ENCODE data around the gene RIMS3. TPM values are rescaled to one million over a fixed set of nuclear protein-coding genes. Genes with fewer than 3 reads are reported as not detected.

Gene RIMS3
- total RNA-seq, 1 experiment from 2014 or later = 9.0 TPM

DNA sequence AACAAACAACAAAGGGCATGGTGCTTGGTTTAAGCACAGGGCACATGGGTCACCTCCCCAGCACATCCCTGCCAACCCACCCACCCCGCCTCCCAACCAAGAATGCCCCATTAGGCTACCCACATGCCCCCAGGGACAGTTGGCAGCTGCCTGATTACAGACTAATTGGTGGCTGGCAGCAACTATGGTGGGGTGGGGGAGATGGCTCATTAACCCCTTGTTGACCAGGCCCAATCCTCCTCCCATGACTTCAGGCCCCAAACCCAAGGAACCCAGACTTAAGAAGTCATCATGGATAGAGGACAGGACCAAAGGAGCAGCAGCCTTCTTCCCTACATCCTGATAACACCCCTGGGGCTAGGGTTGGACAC, 1.3 kb downstream of the RIMS3 start:
- no peaks in the 10 kb centered on the region for H3K36me3 ChIP-seq (ENCODE audit: control insufficient read depth in 1 of 2, insufficient read depth in 2 of 2, low read length in 2 of 2)
- no TSS peak for BruUV-seq (replicated peaks)
- H3K4me2 ChIP-seq (ENCODE audit: low read length) = no peak overlapping the region
- no peaks in the 10 kb centered on the region for H3K9me3 ChIP-seq (ENCODE audit: control insufficient read depth in 1 of 2, insufficient read depth in 1 of 2, low read depth in 1 of 2, low read length in 2 of 2)
- H2AFZ ChIP-seq (ENCODE audit: low read depth, low read length, poor library complexity, severe bottlenecking) = no peak overlapping the region
- peaks cover 9 to 44% of the 10 kb centered on the region in 2 experiments for H3K4me1 ChIP-seq (ENCODE audit: control insufficient read depth in 1 of 2, insufficient read depth in 2 of 2, low read length in 2 of 2)
- H3K27me3 ChIP-seq (ENCODE audit: insufficient read depth, low read length) = no peaks in the 10 kb centered on the region
- TF ChIP-seq ELF1 (IDR thresholded peaks at IDR 0.05; ENCODE audit: borderline replicate concordance, low read depth) = no peak
- no peak for TF ChIP-seq EZH2phosphoT487 (IDR thresholded peaks at IDR 0.05; ENCODE audit: borderline replicate concordance)
- no peak for TF ChIP-seq SRF (IDR thresholded peaks at IDR 0.05; ENCODE audit: low read depth)
- no peak for TF ChIP-seq POLR2AphosphoS5 (IDR thresholded peaks at IDR 0.05; ENCODE audit: low read depth, low read length)
- no peak for TF ChIP-seq TCF7L2 (IDR thresholded peaks at IDR 0.05; ENCODE audit: borderline replicate concordance, extremely low read depth, insufficient read depth, insufficient read length)
- TF ChIP-seq JUND (IDR thresholded peaks at IDR 0.05) = no peak
- TF ChIP-seq, protein P1, sequence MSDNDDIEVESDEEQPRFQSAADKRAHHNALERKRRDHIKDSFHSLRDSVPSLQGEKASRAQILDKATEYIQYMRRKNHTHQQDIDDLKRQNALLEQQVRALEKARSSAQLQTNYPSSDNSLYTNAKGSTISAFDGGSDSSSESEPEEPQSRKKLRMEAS (IDR thresholded peaks at IDR 0.05) = no peak
- TF ChIP-seq ZNF274 (IDR thresholded peaks at IDR 0.05; ENCODE audit: low read depth, low read length) = no peak
- TF ChIP-seq FOSL1 (IDR thresholded peaks at IDR 0.05; ENCODE audit: low read depth) = no peak
- no peak for TF ChIP-seq EGR1 (IDR thresholded peaks at IDR 0.05; ENCODE audit: low read depth)
- TF ChIP-seq, protein P2, sequence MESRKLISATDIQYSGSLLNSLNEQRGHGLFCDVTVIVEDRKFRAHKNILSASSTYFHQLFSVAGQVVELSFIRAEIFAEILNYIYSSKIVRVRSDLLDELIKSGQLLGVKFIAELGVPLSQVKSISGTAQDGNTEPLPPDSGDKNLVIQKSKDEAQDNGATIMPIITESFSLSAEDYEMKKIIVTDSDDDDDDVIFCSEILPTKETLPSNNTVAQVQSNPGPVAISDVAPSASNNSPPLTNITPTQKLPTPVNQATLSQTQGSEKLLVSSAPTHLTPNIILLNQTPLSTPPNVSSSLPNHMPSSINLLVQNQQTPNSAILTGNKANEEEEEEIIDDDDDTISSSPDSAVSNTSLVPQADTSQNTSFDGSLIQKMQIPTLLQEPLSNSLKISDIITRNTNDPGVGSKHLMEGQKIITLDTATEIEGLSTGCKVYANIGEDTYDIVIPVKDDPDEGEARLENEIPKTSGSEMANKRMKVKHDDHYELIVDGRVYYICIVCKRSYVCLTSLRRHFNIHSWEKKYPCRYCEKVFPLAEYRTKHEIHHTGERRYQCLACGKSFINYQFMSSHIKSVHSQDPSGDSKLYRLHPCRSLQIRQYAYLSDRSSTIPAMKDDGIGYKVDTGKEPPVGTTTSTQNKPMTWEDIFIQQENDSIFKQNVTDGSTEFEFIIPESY (IDR thresholded peaks at IDR 0.05; ENCODE audit: extremely low read depth, insufficient replicate concordance, low read length) = no peak
- TF ChIP-seq, protein P3, sequence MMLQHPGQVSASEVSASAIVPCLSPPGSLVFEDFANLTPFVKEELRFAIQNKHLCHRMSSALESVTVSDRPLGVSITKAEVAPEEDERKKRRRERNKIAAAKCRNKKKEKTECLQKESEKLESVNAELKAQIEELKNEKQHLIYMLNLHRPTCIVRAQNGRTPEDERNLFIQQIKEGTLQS (IDR thresholded peaks at IDR 0.05) = no peak
- TF ChIP-seq POLR2A (IDR thresholded peaks at IDR 0.05; ENCODE audit: borderline replicate concordance, extremely low read depth, insufficient read depth, insufficient read length) = no peak
- TF ChIP-seq, protein P4, sequence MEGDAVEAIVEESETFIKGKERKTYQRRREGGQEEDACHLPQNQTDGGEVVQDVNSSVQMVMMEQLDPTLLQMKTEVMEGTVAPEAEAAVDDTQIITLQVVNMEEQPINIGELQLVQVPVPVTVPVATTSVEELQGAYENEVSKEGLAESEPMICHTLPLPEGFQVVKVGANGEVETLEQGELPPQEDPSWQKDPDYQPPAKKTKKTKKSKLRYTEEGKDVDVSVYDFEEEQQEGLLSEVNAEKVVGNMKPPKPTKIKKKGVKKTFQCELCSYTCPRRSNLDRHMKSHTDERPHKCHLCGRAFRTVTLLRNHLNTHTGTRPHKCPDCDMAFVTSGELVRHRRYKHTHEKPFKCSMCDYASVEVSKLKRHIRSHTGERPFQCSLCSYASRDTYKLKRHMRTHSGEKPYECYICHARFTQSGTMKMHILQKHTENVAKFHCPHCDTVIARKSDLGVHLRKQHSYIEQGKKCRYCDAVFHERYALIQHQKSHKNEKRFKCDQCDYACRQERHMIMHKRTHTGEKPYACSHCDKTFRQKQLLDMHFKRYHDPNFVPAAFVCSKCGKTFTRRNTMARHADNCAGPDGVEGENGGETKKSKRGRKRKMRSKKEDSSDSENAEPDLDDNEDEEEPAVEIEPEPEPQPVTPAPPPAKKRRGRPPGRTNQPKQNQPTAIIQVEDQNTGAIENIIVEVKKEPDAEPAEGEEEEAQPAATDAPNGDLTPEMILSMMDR (IDR thresholded peaks at IDR 0.05 in 2 of 3, conservative IDR thresholded peaks at IDR 0.05 in 1 of 3; ENCODE audit: borderline replicate concordance in 1 of 3, insufficient read depth in 1 of 3, low read depth in 2 of 3, low read length in 2 of 3) = no peak
- TF ChIP-seq RAD21 (IDR thresholded peaks at IDR 0.05; ENCODE audit: low read depth) = no peak
- TF ChIP-seq ZFX (IDR thresholded peaks at IDR 0.05) = no peak
- TF ChIP-seq CBX3 (IDR thresholded peaks at IDR 0.05; ENCODE audit: low read depth) = no peak
- ChIA-PET POLR2A (interaction anchor here (2.3 kb wide), 1 partner anchor 27 kb away, joined by 12 read pairs; the partner anchor contains the start of gene NFYC), RAD21 (ENCODE audit: low non-redundant PET in 1 of 2, low total read pairs in 2 of 2, uncharacterized antibody in 2 of 2, unreplicated experiment in 2 of 2) (interaction anchor here in 1 of 2 experiments (0.6 kb wide), 1 partner anchor 78 kb away, joined by 4 read pairs; no protein-coding TSS in a partner anchor), CTCF (no interaction called here)
- no peak for DNase-seq (ENCODE audit: low read depth, low spot score)
- intact Hi-C loops (cut with micrococcal nuclease) = no loop called here
- H4K20me1 ChIP-seq (ENCODE audit: insufficient read depth) = no peaks in the 10 kb centered on the region
- no peak overlapping the region for H3K9ac ChIP-seq (ENCODE audit: low read length)
- H3K4me3 ChIP-seq (replicated peaks in 1 of 2; ENCODE audit: low read depth in 1 of 2, low read length in 2 of 2) = no peak overlapping the region
- no peak for ATAC-seq
- H3K27ac ChIP-seq (ENCODE audit: low read depth, low read length) = no peak overlapping the region
- no peaks in the 10 kb centered on the region for H3K79me2 ChIP-seq (ENCODE audit: insufficient read depth, low read length)
- H3K9me2 ChIP-seq (ENCODE audit: insufficient read depth) = no peaks in the 10 kb centered on the region

Measured in HCT116 (cell line).